ENCODE measurements around the gene VASH2. TPM values are rescaled to one million over a fixed set of nuclear protein-coding genes. Genes with fewer than 3 reads are reported as not detected.

VASH2 gene
- total and polyA plus RNA-seq, 2 donors (not counting 1 experiment from before 2014, with no cell fraction given): 0.17 to 0.22 TPM

DNA sequence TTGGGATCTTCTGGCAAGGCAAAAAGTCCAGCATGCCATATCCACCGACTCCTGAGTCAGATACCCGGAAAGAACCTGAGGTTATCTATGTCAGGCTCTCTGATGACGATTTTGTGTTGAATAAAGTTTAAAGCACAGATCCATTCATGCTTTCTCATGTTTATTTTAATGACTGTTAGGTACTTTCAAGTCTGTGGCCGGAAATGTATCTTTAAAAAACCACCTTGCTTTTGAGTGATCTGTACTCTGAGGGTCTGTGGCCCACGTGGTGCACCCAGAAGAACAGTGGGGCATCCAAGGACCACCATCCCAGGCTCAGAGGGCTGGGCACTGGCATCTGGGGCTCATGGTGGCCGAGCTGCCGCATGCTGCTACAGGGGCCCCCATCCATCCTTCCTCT is 30.1 kb upstream of the VASH2 start:
- Histone ChIP-seq H3K36me3 (ENCODE audit: control insufficient read depth, insufficient read depth, low read length) (no peaks in the 10 kb centered on the region), H3K4me3 (replicated peaks in 1 of 4; ENCODE audit: control extremely low read depth in 1 of 4, insufficient read depth in 1 of 4, low read depth in 3 of 4, low read length in 4 of 4) (no peak overlapping the region), H2AFZ (ENCODE audit: low read length) (no peak overlapping the region), H4K20me1 (ENCODE audit: control insufficient read depth, extremely low read depth, insufficient read depth, low read length) (no peaks in the 10 kb centered on the region), H3K27me3 (ENCODE audit: control insufficient read depth, insufficient read depth, low read length) (peaks cover 14% of the 10 kb centered on the region), H3K9me3 (ENCODE audit: control insufficient read depth, insufficient read depth, low read depth, low read length) (no peaks in the 10 kb centered on the region), H3K9ac (ENCODE audit: insufficient read depth, low read length) (no peak overlapping the region), H3K4me1 (ENCODE audit: control insufficient read depth, extremely low read depth, insufficient read depth, low read length) (peaks cover 4% of the 10 kb centered on the region), H3K4me2 (ENCODE audit: extremely low read depth, insufficient read depth, low read length) (no peak overlapping the region), H3K27ac (ENCODE audit: insufficient read depth, low read length) (no peak overlapping the region), H3K79me2 (ENCODE audit: control insufficient read depth, insufficient read depth, low read length) (no peaks in the 10 kb centered on the region)
- no peak for TF ChIP-seq EZH2 (IDR thresholded peaks at IDR 0.05; ENCODE audit: low read length, missing control alignments)
- TF ChIP-seq, protein P1, sequence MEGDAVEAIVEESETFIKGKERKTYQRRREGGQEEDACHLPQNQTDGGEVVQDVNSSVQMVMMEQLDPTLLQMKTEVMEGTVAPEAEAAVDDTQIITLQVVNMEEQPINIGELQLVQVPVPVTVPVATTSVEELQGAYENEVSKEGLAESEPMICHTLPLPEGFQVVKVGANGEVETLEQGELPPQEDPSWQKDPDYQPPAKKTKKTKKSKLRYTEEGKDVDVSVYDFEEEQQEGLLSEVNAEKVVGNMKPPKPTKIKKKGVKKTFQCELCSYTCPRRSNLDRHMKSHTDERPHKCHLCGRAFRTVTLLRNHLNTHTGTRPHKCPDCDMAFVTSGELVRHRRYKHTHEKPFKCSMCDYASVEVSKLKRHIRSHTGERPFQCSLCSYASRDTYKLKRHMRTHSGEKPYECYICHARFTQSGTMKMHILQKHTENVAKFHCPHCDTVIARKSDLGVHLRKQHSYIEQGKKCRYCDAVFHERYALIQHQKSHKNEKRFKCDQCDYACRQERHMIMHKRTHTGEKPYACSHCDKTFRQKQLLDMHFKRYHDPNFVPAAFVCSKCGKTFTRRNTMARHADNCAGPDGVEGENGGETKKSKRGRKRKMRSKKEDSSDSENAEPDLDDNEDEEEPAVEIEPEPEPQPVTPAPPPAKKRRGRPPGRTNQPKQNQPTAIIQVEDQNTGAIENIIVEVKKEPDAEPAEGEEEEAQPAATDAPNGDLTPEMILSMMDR (conservative IDR thresholded peaks at IDR 0.05 in 1 of 2, IDR thresholded peaks at IDR 0.05 in 1 of 2; ENCODE audit: low read depth in 1 of 2, low read length in 2 of 2): no peak
- DNase-seq (ENCODE audit: low read depth in 2 of 2): no peak

DNA sequence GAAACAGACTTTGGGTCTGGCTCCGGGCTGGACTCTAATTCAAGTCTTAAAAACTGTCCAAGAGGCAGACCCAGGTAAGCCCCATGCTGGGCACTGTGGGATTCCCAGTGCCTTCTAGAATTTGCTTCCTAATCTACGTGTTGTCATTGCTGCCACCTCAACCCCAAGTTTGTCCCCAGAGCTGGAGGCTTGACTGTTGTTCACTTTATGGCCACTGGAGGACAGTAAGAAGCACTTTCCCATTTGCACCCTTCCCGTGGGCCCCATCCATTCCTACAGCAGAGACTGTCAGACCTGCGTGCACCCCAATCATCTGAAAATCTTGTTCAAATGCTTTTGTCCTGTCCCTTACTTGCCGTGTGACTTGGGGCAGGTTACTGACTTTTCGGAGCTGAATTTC is 29.4 kb upstream of the VASH2 start:
- Histone ChIP-seq H3K9ac (ENCODE audit: insufficient read depth, low read length) (no peak overlapping the region), H3K4me1 (ENCODE audit: control insufficient read depth, extremely low read depth, insufficient read depth, low read length) (peaks cover 5% of the 10 kb centered on the region), H2AFZ (ENCODE audit: low read length) (no peak overlapping the region), H3K4me2 (ENCODE audit: extremely low read depth, insufficient read depth, low read length) (no peak overlapping the region), H3K36me3 (ENCODE audit: control insufficient read depth, insufficient read depth, low read length) (no peaks in the 10 kb centered on the region), H3K9me3 (ENCODE audit: control insufficient read depth, insufficient read depth, low read depth, low read length) (no peaks in the 10 kb centered on the region), H4K20me1 (ENCODE audit: control insufficient read depth, extremely low read depth, insufficient read depth, low read length) (no peaks in the 10 kb centered on the region), H3K27me3 (ENCODE audit: control insufficient read depth, insufficient read depth, low read length) (peaks cover 14% of the 10 kb centered on the region), H3K79me2 (ENCODE audit: control insufficient read depth, insufficient read depth, low read length) (no peaks in the 10 kb centered on the region), H3K4me3 (replicated peaks in 1 of 4; ENCODE audit: control extremely low read depth in 1 of 4, insufficient read depth in 1 of 4, low read depth in 3 of 4, low read length in 4 of 4) (no peak overlapping the region), H3K27ac (ENCODE audit: insufficient read depth, low read length) (no peak overlapping the region)
- no peak for TF ChIP-seq EZH2 (IDR thresholded peaks at IDR 0.05; ENCODE audit: low read length, missing control alignments)
- TF ChIP-seq, protein P1 (conservative IDR thresholded peaks at IDR 0.05 in 1 of 2, IDR thresholded peaks at IDR 0.05 in 1 of 2; ENCODE audit: low read depth in 1 of 2, low read length in 2 of 2): peak in 1 of 2 donors; percentile 31
- DNase-seq (ENCODE audit: low read depth in 2 of 2): no peak

DNA sequence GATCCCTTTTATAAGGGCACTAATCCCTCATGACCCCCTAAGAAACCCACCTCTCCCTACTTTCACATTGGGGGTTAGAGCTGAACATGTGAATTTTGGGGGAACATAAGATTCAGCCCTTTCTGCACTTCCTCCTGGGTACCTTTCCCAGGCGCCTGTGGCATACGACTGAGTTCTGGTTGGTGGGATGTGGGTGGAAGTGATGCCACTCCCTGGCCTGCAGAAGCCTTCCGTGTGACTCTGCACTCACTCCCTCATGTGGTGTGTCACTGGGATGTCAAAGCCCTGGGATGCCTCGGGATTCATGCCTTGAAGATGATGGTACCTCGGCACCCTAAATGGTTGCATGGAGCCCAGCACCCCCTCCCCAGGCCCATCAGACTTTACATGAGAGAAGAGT is 28.3 kb upstream of the VASH2 start:
- DNase-seq (ENCODE audit: low read depth in 2 of 2): no peak
- no peaks in the 10 kb centered on the region for H3K36me3 ChIP-seq (ENCODE audit: control insufficient read depth, insufficient read depth, low read length)

More for the DNA sequence above, 28.3 kb upstream of the VASH2 start:
- no peak overlapping the region for H2AFZ ChIP-seq (ENCODE audit: low read length)
- no peaks in the 10 kb centered on the region for H3K79me2 ChIP-seq (ENCODE audit: control insufficient read depth, insufficient read depth, low read length)
- H3K9me3 ChIP-seq (ENCODE audit: control insufficient read depth, insufficient read depth, low read depth, low read length): no peaks in the 10 kb centered on the region
- H3K27ac ChIP-seq (ENCODE audit: insufficient read depth, low read length): no peak overlapping the region
- no peak overlapping the region for H3K4me2 ChIP-seq (ENCODE audit: extremely low read depth, insufficient read depth, low read length)
- no peak overlapping the region for H3K4me3 ChIP-seq (replicated peaks in 1 of 4; ENCODE audit: control extremely low read depth in 1 of 4, insufficient read depth in 1 of 4, low read depth in 3 of 4, low read length in 4 of 4)
- peaks cover 14% of the 10 kb centered on the region for H3K27me3 ChIP-seq (ENCODE audit: control insufficient read depth, insufficient read depth, low read length)
- no peak overlapping the region for H3K9ac ChIP-seq (ENCODE audit: insufficient read depth, low read length)
- peaks cover 5% of the 10 kb centered on the region for H3K4me1 ChIP-seq (ENCODE audit: control insufficient read depth, extremely low read depth, insufficient read depth, low read length)
- TF ChIP-seq, protein P1 (conservative IDR thresholded peaks at IDR 0.05 in 1 of 2, IDR thresholded peaks at IDR 0.05 in 1 of 2; ENCODE audit: low read depth in 1 of 2, low read length in 2 of 2): no peak
- TF ChIP-seq EZH2 (IDR thresholded peaks at IDR 0.05; ENCODE audit: low read length, missing control alignments): no peak
- no peaks in the 10 kb centered on the region for H4K20me1 ChIP-seq (ENCODE audit: control insufficient read depth, extremely low read depth, insufficient read depth, low read length)

All from fibroblast of lung (primary cell).